Measurements from ENCODE around the gene SMAD6. TPM values are rescaled to one million over a fixed set of nuclear protein-coding genes. Genes with fewer than 3 reads are reported as not detected.

The SMAD6 gene
- total and polyA plus RNA-seq, 2 donors (not counting 1 experiment from before 2014, with no cell fraction given), result 1.2 to 8.9 TPM

GRCh38 chr15:66734961-66735908, 33.2 kb downstream of the SMAD6 start:
- Histone ChIP-seq H2AFZ (ENCODE audit: low read length) (no peak overlapping the region), H4K20me1 (ENCODE audit: control insufficient read depth, extremely low read depth, insufficient read depth, low read length) (no peaks in the 10 kb centered on the region), H3K79me2 (ENCODE audit: control insufficient read depth, insufficient read depth, low read length) (peaks cover 5% of the 10 kb centered on the region), H3K36me3 (ENCODE audit: control insufficient read depth, insufficient read depth, low read length) (no peaks in the 10 kb centered on the region), H3K27me3 (ENCODE audit: control insufficient read depth, insufficient read depth, low read length) (no peaks in the 10 kb centered on the region), H3K4me1 (ENCODE audit: control insufficient read depth, extremely low read depth, insufficient read depth, low read length) (peaks cover 17% of the 10 kb centered on the region), H3K9me3 (ENCODE audit: control insufficient read depth, insufficient read depth, low read depth, low read length) (no peaks in the 10 kb centered on the region), H3K9ac (ENCODE audit: insufficient read depth, low read length) (no peak overlapping the region), H3K4me2 (ENCODE audit: extremely low read depth, insufficient read depth, low read length) (no peak overlapping the region), H3K4me3 (replicated peaks in 1 of 4; ENCODE audit: control extremely low read depth in 1 of 4, insufficient read depth in 1 of 4, low read depth in 3 of 4, low read length in 4 of 4) (no peak overlapping the region), H3K27ac (ENCODE audit: insufficient read depth, low read length) (no peak overlapping the region)
- DNase-seq (ENCODE audit: low read depth in 2 of 2), result peak in 1 of 2 donors; percentile 18
- TF ChIP-seq EZH2 (IDR thresholded peaks at IDR 0.05; ENCODE audit: low read length, missing control alignments), result no peak
- TF ChIP-seq, protein P1, sequence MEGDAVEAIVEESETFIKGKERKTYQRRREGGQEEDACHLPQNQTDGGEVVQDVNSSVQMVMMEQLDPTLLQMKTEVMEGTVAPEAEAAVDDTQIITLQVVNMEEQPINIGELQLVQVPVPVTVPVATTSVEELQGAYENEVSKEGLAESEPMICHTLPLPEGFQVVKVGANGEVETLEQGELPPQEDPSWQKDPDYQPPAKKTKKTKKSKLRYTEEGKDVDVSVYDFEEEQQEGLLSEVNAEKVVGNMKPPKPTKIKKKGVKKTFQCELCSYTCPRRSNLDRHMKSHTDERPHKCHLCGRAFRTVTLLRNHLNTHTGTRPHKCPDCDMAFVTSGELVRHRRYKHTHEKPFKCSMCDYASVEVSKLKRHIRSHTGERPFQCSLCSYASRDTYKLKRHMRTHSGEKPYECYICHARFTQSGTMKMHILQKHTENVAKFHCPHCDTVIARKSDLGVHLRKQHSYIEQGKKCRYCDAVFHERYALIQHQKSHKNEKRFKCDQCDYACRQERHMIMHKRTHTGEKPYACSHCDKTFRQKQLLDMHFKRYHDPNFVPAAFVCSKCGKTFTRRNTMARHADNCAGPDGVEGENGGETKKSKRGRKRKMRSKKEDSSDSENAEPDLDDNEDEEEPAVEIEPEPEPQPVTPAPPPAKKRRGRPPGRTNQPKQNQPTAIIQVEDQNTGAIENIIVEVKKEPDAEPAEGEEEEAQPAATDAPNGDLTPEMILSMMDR (conservative IDR thresholded peaks at IDR 0.05 in 1 of 2, IDR thresholded peaks at IDR 0.05 in 1 of 2; ENCODE audit: low read depth in 1 of 2, low read length in 2 of 2), result no peak

GRCh38 chr15:66735909-66736305, 33.9 kb downstream of the SMAD6 start:
- TF ChIP-seq EZH2 (IDR thresholded peaks at IDR 0.05; ENCODE audit: low read length, missing control alignments), result no peak
- TF ChIP-seq, protein P1 (conservative IDR thresholded peaks at IDR 0.05 in 1 of 2, IDR thresholded peaks at IDR 0.05 in 1 of 2; ENCODE audit: low read depth in 1 of 2, low read length in 2 of 2), result no peak
- DNase-seq (ENCODE audit: low read depth in 2 of 2), result peak in 1 of 2 donors; percentile 33
- H3K27ac ChIP-seq (ENCODE audit: insufficient read depth, low read length), result no peak overlapping the region
- no peaks in the 10 kb centered on the region for H3K27me3 ChIP-seq (ENCODE audit: control insufficient read depth, insufficient read depth, low read length)
- no peak overlapping the region for H2AFZ ChIP-seq (ENCODE audit: low read length)
- no peak overlapping the region for H3K4me3 ChIP-seq (replicated peaks in 1 of 4; ENCODE audit: control extremely low read depth in 1 of 4, insufficient read depth in 1 of 4, low read depth in 3 of 4, low read length in 4 of 4)
- H3K9me3 ChIP-seq (ENCODE audit: control insufficient read depth, insufficient read depth, low read depth, low read length), result no peaks in the 10 kb centered on the region
- H3K9ac ChIP-seq (ENCODE audit: insufficient read depth, low read length), result no peak overlapping the region
- peaks cover 17% of the 10 kb centered on the region for H3K4me1 ChIP-seq (ENCODE audit: control insufficient read depth, extremely low read depth, insufficient read depth, low read length)
- peaks cover 5% of the 10 kb centered on the region for H3K79me2 ChIP-seq (ENCODE audit: control insufficient read depth, insufficient read depth, low read length)
- no peaks in the 10 kb centered on the region for H4K20me1 ChIP-seq (ENCODE audit: control insufficient read depth, extremely low read depth, insufficient read depth, low read length)
- H3K4me2 ChIP-seq (ENCODE audit: extremely low read depth, insufficient read depth, low read length), result peak overlapping the region; percentile 19
- H3K36me3 ChIP-seq (ENCODE audit: control insufficient read depth, insufficient read depth, low read length), result no peaks in the 10 kb centered on the region

GRCh38 chr15:66737243-66738010, 35.4 kb downstream of the SMAD6 start:
- Histone ChIP-seq H3K36me3 (ENCODE audit: control insufficient read depth, insufficient read depth, low read length) (no peaks in the 10 kb centered on the region), H3K27me3 (ENCODE audit: control insufficient read depth, insufficient read depth, low read length) (no peaks in the 10 kb centered on the region), H3K4me2 (ENCODE audit: extremely low read depth, insufficient read depth, low read length) (no peak overlapping the region), H3K4me3 (replicated peaks in 1 of 4; ENCODE audit: control extremely low read depth in 1 of 4, insufficient read depth in 1 of 4, low read depth in 3 of 4, low read length in 4 of 4) (no peak overlapping the region), H3K4me1 (ENCODE audit: control insufficient read depth, extremely low read depth, insufficient read depth, low read length) (peaks cover 17% of the 10 kb centered on the region), H4K20me1 (ENCODE audit: control insufficient read depth, extremely low read depth, insufficient read depth, low read length) (no peaks in the 10 kb centered on the region), H3K79me2 (ENCODE audit: control insufficient read depth, insufficient read depth, low read length) (peaks cover 5% of the 10 kb centered on the region), H2AFZ (ENCODE audit: low read length) (no peak overlapping the region), H3K9me3 (ENCODE audit: control insufficient read depth, insufficient read depth, low read depth, low read length) (no peaks in the 10 kb centered on the region), H3K27ac (ENCODE audit: insufficient read depth, low read length) (no peak overlapping the region), H3K9ac (ENCODE audit: insufficient read depth, low read length) (no peak overlapping the region)
- no peak for DNase-seq (ENCODE audit: low read depth in 2 of 2)
- TF ChIP-seq, protein P1 (conservative IDR thresholded peaks at IDR 0.05 in 1 of 2, IDR thresholded peaks at IDR 0.05 in 1 of 2; ENCODE audit: low read depth in 1 of 2, low read length in 2 of 2), result no peak
- TF ChIP-seq EZH2 (IDR thresholded peaks at IDR 0.05; ENCODE audit: low read length, missing control alignments), result no peak

All from fibroblast of lung (primary cell).